KMS-11 (cell line): ENCODE data around the gene RBMS3.

Experiments
- H2AFZ ChIP-seq: fragments of 200-600 bp; sonication (generic); 2 replicates; pipeline ENCODE4 v1.6.1; 2016; ENCODE audit warnings: antibody characterized with exemption, mixed run types, low read depth
- H3K27ac ChIP-seq: fragments of 200-600 bp; sonication (generic); 2 replicates; pipeline ENCODE4 v1.6.1; 2016; ENCODE audit warnings: mild to moderate bottlenecking, mixed run types
- H3K27me3 ChIP-seq: fragments of 200-600 bp; sonication (generic); 2 replicates; pipeline ENCODE4 v1.6.1; 2017; ENCODE audit warnings: mild to moderate bottlenecking, low read depth, mixed run types, moderate library complexity; ENCODE audit not compliant: insufficient read depth
- H3K36me3 ChIP-seq: fragments of 200-600 bp; sonication (generic); 2 replicates; pipeline ENCODE4 v1.6.1; 2017; ENCODE audit warnings: mild to moderate bottlenecking, mixed run types; ENCODE audit not compliant: insufficient read depth
- H3K4me1 ChIP-seq: fragments of 200-600 bp; sonication (generic); 2 replicates; pipeline ENCODE4 v1.6.1; 2016; ENCODE audit warnings: mild to moderate bottlenecking, low read depth, mixed run types; ENCODE audit not compliant: poor library complexity, severe bottlenecking
- H3K4me2 ChIP-seq: fragments of 200-600 bp; sonication (generic); 2 replicates; pipeline ENCODE4 v1.7.0; 2016; ENCODE audit warnings: mild to moderate bottlenecking, mixed run types
- H3K4me3 ChIP-seq: fragments of 200-600 bp; sonication (generic); IDR thresholded peaks from 2 replicates; pipeline ENCODE4 v1.6.1; 2017; ENCODE audit warnings: low read depth, low read length, mixed read lengths; ENCODE audit not compliant: insufficient read depth
- H3K79me2 ChIP-seq: fragments of 200-600 bp; sonication (generic); 2 replicates; pipeline ENCODE4 v1.6.1; 2016; ENCODE audit warnings: low read depth, mixed run types; ENCODE audit not compliant: insufficient read depth
- H3K9ac ChIP-seq: fragments of 200-600 bp; sonication (generic); 2 replicates; pipeline ENCODE4 v1.6.1; 2016; ENCODE audit warnings: mild to moderate bottlenecking, mixed run types
- H4K20me1 ChIP-seq: fragments of 200-600 bp; sonication (generic); 2 replicates; pipeline ENCODE4 v1.6.1; 2016; ENCODE audit warnings: mild to moderate bottlenecking, mixed run types; ENCODE audit not compliant: insufficient read depth
- TF ChIP-seq, protein P1 (sequence below): fragments of 200-600 bp; sonication (generic); conservative IDR thresholded peaks from 2 replicates; pipeline ENCODE4 v1.6.1; 2017; ENCODE audit warnings: low read depth, mild to moderate bottlenecking, antibody characterized with exemption, low read length, moderate library complexity, mixed read lengths

The RBMS3 gene

DNA sequence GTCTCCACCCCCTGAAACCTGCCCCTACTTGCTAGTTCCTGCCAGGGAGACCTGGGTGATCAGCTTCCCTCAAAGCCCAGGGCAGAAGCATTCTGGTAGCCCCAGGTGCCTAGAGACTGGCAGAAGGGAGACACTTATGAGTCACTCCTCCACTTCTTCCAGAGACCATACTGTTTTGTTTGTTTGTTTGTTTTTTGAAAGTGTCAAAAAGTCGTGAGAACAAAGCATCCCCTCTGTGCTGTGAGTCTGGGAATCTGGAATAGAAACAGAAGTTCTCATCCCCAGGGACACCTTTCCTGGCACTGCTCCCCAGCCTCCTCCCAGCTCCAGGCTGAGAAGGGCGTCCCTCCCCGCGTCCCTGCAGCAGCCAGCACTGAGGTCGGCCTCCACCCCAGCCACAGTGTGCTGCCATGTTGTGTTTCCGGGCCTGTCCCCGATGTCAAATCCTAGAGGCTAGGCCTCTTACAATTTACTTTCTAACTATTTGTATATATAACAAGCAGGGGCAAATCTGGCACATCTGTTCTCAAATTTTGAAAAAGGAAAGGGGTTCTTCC, 573.0 kb downstream of the RBMS3 start:
- no peak overlapping the region for H3K9ac ChIP-seq
- no peaks in the 10 kb centered on the region for H3K36me3 ChIP-seq
- H3K79me2 ChIP-seq = no peaks in the 10 kb centered on the region
- no peaks in the 10 kb centered on the region for H3K4me1 ChIP-seq
- no peak overlapping the region for H3K27ac ChIP-seq
- no peak overlapping the region for H3K4me2 ChIP-seq
- H3K27me3 ChIP-seq = no peaks in the 10 kb centered on the region
- no peak overlapping the region for H2AFZ ChIP-seq
- TF ChIP-seq, protein P1, sequence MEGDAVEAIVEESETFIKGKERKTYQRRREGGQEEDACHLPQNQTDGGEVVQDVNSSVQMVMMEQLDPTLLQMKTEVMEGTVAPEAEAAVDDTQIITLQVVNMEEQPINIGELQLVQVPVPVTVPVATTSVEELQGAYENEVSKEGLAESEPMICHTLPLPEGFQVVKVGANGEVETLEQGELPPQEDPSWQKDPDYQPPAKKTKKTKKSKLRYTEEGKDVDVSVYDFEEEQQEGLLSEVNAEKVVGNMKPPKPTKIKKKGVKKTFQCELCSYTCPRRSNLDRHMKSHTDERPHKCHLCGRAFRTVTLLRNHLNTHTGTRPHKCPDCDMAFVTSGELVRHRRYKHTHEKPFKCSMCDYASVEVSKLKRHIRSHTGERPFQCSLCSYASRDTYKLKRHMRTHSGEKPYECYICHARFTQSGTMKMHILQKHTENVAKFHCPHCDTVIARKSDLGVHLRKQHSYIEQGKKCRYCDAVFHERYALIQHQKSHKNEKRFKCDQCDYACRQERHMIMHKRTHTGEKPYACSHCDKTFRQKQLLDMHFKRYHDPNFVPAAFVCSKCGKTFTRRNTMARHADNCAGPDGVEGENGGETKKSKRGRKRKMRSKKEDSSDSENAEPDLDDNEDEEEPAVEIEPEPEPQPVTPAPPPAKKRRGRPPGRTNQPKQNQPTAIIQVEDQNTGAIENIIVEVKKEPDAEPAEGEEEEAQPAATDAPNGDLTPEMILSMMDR = no peak
- H4K20me1 ChIP-seq = no peaks in the 10 kb centered on the region
- H3K4me3 ChIP-seq = no peak overlapping the region

DNA sequence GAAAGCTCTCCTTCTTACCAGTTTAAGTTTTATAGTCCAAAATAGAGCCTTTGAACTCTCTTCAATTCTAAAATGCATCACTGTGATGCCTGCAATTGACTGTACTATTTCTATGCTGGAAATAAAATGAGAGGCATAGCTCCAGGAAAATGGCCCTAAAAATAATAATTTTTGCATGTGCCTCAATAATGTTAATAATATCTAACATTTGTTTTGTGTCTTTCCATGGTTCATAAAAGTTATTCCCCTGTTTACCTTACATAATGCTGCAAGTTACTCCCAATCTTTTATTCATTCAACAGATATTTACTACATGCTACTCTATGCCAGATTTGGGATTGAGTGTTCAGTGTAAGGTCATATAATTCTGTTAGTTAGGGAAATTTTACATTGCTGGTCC, 574.0 kb downstream of the RBMS3 start:
- Histone ChIP-seq H2AFZ (no peak overlapping the region), H3K36me3 (no peaks in the 10 kb centered on the region), H3K4me2 (no peak overlapping the region), H3K4me3 (no peak overlapping the region), H3K27me3 (no peaks in the 10 kb centered on the region), H4K20me1 (no peaks in the 10 kb centered on the region), H3K27ac (no peak overlapping the region), H3K9ac (no peak overlapping the region), H3K4me1 (no peaks in the 10 kb centered on the region), H3K79me2 (no peaks in the 10 kb centered on the region)
- TF ChIP-seq, protein P1 = no peak

DNA sequence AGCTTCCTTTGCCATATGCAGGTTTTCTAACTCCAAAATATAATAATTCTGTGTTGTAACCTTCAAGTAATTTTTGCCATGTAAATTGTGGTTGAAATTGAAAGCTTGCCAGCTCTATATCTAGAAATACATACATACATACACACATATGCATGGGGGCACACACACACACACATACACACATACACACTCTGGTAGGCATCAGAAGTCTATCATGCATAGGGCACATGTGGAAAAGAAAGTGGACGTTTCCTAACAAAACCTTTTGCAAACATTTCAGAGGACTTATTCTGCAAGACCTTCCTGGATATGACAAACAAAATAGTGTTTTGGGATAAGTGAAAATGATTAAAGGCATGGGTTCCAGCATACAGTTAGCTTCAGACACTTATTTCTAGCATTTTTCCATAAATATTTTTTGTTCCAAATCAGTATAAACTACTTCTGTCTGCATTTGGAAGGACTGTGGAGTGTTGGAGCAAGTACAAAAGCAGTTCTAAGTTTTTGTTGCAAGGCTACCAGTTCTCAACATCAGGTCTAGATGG, 578.9 kb downstream of the RBMS3 start:
- no peaks in the 10 kb centered on the region for H3K4me1 ChIP-seq
- no peak overlapping the region for H3K4me2 ChIP-seq
- no peaks in the 10 kb centered on the region for H4K20me1 ChIP-seq
- H3K36me3 ChIP-seq = no peaks in the 10 kb centered on the region
- no peak overlapping the region for H3K9ac ChIP-seq
- no peak overlapping the region for H3K4me3 ChIP-seq
- no peaks in the 10 kb centered on the region for H3K79me2 ChIP-seq
- no peak overlapping the region for H3K27ac ChIP-seq
- TF ChIP-seq, protein P1 = no peak
- no peak overlapping the region for H2AFZ ChIP-seq
- H3K27me3 ChIP-seq = no peaks in the 10 kb centered on the region

DNA sequence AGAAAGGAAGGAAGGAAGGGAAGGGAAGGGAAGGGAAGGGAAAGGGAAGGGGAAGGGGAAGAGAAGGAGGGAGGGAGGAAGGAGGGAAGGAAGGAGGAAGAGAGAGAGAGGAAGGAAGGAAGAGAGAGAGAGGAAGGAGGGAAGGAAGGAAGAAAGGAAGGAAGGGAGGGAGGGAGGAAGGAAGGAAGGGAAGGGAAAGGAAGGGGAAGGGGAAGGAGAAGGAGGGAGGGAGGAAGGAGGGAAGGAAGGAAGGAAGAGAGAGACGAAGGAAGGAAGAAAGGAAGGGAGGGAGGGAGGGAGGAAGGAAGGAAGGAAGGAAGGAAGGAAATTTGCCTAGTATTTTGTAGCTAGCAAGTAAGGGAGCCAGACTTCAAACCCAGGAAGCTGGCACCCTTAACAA, 583.9 kb downstream of the RBMS3 start:
- no peak overlapping the region for H2AFZ ChIP-seq
- no peaks in the 10 kb centered on the region for H3K27me3 ChIP-seq
- no peak overlapping the region for H3K27ac ChIP-seq
- no peaks in the 10 kb centered on the region for H3K4me1 ChIP-seq
- no peak overlapping the region for H3K4me3 ChIP-seq
- no peaks in the 10 kb centered on the region for H3K36me3 ChIP-seq
- no peak overlapping the region for H3K9ac ChIP-seq
- TF ChIP-seq, protein P1 = no peak
- no peaks in the 10 kb centered on the region for H3K79me2 ChIP-seq
- no peaks in the 10 kb centered on the region for H4K20me1 ChIP-seq
- no peak overlapping the region for H3K4me2 ChIP-seq
